HG03575 (cell line): Measurements from ENCODE around the gene LRP1B.

Experiments used
- ATAC-seq: cut with Tn5 transposase; IDR thresholded peaks from one replicate; pipeline ENCODE4 v1.9.1; 2021; ENCODE audit not compliant: unreplicated experiment, insufficient number of reproducible peaks, low FRiP score; ENCODE audit errors: extremely low read depth

The LRP1B gene

DNA sequence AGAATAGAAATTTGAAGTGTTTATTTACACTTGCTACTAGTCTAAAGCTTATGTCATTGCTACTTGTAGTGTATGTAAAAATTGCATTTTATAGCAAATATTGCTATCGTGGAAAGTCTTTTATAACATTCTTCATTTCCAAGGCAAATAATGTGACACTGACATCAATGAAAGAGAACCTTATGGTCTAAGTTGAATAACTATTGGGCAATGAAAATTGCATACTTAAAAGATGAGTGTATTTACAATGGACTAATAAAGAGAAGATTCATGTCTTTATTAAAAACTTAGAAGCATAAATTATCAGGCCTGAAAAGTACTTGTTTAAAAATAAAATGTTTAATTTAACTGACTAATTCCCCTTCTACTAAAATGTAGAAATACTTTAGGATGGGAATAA lies 82.2 kb downstream of the LRP1B start:
- no peak for ATAC-seq

DNA sequence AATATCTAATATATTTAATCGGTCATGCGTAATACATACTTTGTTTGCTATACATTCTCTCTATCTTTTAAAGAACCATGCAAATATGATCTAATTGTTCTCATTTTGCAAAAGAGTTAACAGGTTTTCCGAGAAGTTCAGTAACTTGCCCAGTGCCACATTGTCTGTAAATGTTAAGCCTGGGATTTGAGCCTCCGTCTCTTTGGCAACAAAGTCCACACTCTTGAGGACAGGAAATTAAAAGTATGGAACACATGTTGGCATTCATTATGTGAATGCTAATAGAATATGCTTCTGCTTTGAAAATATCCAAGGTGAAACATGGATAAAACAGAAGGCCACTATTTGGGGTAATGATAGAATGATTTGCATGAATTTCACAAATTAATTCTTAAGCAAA lies 85.2 kb downstream of the LRP1B start:
- no peak for ATAC-seq

DNA sequence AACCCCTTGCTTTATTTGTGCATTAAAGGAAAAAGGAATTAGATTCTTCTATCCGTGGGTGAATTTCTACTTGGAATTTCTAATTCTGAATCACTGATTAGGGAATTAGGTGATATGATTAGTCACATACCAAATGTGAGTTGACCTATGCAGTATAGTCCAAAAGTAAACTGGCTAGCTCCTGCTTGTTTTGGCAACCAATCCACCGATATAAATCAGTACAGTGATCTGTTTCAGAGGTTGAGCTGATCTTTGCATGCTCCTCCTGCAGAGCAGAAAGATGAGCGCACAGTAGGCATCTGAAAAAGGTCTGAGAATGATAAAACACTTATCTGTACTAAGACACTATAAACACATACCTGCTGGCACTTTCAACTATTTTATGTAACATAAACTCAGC lies 86.6 kb downstream of the LRP1B start:
- no peak for ATAC-seq

DNA sequence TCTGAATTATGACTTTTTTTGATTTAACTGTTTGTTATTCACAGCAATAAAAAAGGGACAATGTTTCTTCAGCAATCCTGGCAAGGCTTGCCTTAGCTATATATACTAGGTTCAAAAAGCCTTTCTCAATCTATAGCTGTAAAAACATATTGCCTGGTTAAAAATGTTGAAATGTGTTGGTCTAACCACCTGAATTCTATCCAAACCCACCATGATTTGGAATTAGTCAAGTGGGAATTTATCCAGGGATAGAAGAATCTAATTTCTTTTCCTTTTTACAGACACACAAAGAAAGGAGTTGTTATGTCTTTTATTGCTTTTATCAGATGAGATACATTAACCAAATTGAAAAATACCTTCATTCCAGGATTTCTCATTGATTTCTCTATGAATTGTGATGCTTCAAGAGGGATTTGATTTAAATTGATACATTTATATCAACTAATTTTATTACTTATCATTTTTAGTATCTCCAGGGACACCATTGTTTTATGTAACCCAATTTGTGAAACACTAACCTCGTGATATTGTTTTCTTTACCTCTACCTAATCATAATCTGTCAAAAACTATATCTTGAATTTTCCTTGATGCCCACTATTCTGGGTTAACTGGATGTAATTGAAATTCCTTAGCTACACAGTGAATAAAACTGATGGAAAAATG lies 88.1 kb downstream of the LRP1B start:
- no peak for ATAC-seq

DNA sequence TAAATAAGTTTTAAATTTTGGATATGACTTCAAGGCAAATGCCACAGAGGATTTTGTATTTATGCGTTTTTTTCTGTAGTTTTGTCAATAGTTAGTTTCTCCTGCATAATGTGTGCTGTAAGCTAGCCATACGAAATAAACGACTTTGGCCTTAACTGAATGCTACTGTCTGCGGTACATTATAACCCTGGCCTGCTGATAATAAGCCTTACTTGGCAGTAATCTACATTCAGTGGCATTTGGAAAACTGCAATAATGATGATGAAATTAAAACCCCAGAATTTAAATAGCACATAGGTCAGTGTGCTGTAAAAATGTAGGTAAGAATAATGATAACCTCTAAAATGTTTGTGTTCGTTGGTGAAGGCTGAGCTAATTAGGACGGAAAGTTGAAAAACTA lies 88.8 kb downstream of the LRP1B start:
- ATAC-seq, result no peak

DNA sequence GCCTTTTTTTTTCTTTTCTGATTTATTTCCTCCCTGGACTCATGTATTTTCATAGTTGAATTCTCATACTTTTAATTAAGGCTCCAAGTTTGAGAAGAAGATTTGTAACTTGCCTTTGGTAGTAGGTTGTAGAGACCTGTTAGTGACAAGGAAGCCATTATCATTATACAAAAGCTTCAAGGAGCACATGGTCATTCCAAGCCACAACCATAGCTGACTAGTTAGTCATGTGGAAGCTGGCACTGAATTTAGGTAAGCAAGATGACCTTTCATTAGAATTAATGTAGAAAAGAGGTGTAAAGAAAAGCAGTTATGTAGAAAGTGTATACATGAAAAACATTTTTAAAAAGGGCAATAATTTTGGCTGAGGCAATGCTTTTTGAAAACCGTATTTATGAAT lies 89.7 kb downstream of the LRP1B start:
- ATAC-seq, result no peak

DNA sequence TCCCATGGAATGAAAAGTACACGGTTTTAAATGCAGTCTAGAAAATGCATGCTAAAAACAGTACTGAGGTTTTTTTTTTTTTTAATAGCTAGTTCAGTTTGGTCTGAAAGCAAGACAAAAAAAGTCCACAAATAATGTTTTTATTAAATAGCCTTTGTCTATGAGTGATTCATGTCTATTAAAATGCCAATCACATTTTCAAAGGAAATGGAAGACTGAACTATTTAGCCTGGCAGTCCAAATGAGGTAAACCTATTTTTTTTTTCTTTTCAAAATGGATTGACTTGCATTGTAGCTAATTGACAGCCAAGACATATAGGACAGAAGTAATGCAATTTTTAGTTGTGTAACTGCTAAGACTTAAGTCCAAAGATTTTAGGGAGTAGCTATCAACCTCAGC lies 90.3 kb downstream of the LRP1B start:
- ATAC-seq, result no peak

DNA sequence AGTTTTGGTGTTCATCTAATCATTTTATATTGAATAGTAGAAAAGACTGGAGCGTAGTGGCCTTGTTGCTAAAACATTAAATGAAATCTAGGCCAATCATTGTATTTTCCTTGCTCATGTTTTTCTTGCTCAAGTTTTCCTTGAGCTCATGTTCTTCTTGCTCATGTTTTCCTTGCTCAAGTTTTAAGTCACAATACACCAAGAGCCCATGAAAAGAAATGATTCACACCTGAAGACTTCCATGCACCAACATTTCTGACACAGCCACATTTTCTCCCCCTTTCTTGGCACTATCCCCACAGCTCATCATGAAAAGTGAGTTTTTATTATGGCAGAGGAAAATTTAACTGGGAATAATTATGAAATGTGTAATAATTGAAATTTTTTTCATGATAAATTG lies 92.0 kb downstream of the LRP1B start:
- ATAC-seq, result no peak

DNA sequence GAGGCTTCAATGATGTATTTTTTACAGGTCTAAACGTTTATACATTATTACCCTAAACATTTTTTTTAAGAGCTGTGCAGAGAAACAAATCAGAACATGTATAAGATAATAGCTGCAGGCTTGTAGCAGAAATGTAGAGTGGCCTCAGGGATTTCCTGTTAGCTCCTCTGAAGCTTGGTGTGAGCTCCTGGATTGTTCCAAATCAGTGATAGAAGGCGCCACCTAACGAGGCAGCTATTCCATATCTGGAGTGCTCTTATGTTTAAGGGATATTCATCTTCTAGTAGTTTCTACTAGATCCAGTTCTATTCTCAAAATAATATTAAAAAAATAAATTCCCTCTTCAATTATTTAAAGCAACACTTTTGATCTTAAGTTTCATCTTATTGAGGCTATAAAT lies 93.1 kb downstream of the LRP1B start:
- ATAC-seq, result no peak

DNA sequence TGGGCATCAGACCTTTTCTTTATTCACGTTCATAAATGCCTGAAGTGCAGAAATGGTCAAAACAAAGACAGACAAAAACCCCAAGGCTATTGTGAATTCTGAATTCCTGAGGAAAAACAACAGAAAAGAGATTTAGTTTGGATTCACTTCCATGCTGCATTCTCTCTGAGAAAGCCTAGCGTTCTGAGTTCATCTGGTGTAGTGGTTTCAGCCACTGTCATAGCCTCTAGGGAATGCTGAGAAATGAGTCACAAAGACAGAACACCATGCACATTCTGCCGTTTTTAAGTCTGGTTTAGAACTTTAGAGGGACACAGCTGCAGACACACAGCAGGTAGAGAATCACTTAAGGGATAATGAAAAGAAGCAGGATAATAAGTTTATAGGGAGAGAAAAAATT lies 93.8 kb downstream of the LRP1B start:
- ATAC-seq, result no peak

DNA sequence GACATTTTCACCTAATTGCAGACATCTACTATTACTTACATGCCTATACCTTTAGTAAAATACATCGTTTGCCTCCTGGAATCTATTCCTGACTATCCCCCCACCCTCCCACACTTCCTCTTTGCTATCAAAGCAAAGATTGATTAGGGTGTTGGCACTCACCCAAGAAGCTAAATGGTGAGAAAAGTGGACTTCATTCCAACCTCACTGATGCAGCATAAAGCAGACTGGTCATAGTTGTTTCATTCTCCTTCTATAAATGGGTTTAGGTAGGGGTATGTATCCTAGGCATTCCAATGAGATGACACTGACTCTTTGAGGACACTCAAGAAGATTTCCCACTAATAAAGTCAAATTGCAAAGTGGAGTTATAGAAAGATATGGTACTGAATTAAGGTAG lies 97.4 kb downstream of the LRP1B start:
- ATAC-seq, result no peak

DNA sequence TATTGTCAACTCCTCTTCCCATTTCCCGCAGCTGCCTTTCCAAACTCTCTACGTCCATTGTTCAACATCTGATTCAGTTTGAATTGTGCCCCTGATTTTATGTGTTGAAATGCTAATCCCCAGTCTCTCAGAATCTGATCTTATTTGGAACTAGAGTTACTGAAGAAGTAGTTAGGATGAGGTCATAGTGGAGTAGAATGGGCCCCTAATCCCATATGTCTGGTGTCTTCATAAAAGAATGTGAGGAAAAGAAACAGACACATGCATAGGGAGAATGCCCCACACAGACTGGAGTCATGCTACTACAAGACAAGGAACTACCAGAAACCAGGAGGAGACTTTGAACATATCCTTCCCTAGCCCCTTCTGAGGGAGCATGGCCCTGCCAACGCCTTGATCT lies 99.2 kb downstream of the LRP1B start:
- no peak for ATAC-seq

DNA sequence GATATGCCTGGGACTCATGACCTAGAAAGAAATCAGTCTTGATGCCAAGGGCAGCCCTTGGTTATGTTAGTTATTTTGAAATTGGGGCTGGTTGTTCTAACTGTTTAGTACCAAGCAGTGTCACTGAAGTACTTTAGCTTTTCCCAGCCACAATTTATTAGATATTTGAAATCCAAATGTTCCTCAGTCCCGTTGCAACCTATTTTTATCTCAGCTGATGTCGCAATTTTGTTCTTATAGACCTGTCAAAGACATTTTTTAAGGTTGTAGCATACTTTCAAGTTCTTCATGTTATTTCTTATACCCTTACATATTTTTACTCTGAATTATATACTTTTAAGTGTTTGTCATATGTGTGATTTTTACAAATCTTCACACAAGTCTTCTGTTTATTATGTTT lies 100.1 kb downstream of the LRP1B start:
- no peak for ATAC-seq

DNA sequence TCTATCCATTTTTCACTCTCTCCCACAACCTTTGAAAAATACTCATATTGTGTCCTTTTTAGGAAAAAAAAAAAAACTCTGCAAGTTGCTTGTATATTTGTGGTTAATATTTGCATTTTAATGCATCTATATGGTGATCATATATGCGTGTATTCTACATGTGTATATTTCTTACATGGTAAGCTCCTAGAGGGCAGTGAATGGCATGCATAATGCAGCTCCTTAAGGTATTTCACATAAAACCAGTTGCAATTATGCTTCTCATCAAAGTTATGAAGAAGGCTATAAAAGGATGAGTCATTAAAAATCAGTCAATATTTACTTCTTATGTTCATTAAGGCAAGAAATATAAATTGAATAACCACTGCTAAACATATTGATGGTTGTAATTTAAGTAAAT lies 100.8 kb downstream of the LRP1B start:
- ATAC-seq, result no peak

DNA sequence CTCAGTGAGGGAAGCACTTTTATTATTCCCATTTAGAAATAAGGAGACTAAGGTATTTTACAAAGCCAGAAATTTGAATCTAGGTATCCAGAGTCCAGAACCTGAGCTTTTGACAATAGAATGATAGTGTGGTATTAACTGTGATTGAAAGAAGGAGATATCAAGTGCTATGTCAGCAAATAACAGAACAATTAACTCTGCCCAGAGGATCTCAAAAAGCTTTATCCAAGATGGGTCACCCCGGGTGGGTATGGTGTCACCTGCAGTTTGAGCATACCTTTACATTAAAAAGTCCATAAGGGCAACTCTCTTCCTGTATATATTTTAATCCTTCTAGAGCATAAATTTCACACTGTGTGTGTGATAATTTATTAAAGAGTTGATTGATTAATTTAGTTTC lies 105.4 kb downstream of the LRP1B start:
- no peak for ATAC-seq

DNA sequence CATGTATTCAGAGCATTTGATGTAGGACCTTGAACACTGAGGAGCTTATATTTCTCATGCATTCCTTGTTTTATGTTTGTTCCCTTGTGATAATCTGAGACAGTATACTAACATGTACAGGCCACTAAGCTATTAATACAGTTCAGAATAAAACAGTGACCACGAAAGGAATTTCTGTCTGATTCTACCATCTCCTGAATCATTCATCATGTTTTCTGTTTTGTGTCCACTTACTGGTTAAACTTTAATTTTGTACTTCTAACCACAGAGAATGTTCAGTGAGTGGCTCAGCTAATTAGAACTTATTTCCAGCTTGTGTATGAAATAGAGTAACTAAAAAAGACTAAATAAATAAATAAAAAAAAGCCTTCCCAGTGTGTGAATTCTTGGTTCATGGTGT lies 110.4 kb downstream of the LRP1B start:
- ATAC-seq, result no peak

DNA sequence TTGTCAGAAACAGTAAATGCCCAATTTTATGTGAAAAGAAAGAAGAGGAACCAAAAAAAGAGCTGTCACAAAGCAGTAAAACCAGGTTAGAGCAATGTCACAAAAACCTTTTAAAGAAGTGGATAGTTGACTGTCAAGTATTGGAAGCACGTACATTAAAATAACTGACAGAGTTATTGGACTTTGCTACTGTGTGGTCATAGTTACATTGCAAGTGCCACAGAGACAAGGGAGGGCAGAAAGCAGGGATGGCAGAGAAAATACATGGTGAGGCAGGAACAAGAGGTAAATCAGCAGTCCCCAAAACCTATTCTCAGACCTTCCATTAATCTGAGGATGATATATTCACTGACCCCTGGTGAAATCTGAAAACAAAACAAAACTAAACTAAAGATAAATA lies 116.3 kb downstream of the LRP1B start:
- ATAC-seq, result no peak

DNA sequence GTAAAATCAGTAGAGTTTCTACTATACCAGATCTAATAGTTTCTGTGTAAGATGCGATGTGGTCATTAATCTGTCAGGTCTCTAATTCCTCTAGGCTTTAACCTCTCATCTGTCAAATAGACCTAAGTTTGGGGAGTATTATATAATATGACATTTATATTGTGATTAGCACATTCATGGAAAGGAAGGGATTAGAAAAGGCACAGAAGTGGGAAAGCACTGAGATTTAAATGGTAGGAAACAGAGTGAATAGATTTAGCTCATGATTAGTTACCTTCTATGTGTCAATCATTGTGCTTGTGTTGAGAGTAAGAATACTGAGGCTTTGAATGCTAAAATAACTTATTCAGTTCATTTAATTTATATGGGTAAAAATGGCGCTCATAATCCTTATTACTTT lies 118.0 kb downstream of the LRP1B start:
- no peak for ATAC-seq

DNA sequence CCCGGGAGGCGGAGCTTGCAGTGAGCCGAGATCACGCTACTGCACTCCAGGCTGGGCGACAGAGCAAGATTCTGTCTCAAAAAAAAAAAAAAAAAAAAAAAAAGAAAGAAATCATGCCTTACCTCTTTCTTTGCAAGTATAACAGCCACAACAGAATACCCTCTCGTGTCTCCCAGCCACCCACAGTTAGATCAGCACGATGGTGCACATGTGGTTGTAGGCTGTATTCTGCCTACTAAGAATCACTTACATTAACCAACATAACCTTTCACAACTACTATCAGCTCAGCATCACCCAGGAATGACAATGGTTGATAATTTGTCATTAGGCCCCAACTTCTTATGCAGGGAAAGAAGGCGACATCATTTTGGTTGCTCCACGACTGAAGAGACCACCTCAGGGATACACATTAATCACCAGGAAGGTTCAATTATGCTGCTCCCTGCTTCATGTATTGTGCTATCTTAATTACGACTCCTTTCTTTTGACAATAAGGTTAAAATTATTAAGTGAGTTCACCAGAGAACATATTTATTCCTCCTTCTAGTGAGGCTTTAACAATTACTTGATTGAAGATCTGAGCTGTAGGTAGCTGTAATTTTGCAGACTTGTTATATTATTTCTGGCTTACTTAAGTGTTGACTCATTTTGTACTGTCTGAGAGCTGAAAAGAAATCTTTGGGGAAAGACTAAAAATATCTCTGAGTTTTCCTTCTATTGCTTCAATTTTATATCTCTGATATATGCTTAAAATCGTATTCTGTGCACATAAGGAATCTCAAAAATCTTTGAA lies 120.1 kb downstream of the LRP1B start:
- ATAC-seq, result no peak

DNA sequence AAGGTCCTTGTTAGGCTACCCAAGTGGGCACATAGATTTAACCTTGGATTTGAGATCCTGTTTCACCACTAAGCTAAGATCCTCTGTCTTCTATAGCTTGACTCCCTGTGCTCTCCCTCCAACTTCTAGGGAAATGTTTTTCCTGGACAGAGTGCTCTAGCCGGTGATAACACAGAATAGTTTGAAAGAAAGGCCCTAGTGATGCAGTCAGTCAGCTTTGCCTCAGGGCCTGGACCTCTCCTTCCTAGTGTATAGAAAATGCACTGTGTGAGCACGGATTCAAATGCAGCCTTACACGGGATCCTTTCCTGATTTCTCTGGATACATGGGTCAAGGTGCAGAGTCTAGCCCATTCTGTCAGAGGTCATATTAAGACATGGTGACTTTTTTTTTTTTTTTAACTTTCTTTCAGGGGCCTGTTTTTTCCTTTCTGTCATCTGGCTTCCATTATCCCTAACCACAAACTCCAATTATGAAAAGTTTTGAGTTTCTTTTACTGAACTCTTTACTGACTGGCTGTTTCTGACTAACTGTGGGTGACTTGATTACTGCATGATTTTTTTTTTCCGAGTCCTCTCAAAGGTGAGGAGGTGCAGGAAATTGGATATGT lies 122.6 kb downstream of the LRP1B start:
- ATAC-seq, result no peak
